HG03060 (cell line): ENCODE results near the gene CX3CR1.

Experiments
- ATAC-seq: cut with Tn5 transposase; IDR thresholded peaks from one replicate; pipeline ENCODE4 v1.9.1; 2021; ENCODE audit warnings: low read depth, moderate number of reproducible peaks; ENCODE audit not compliant: unreplicated experiment

Gene CX3CR1

DNA sequence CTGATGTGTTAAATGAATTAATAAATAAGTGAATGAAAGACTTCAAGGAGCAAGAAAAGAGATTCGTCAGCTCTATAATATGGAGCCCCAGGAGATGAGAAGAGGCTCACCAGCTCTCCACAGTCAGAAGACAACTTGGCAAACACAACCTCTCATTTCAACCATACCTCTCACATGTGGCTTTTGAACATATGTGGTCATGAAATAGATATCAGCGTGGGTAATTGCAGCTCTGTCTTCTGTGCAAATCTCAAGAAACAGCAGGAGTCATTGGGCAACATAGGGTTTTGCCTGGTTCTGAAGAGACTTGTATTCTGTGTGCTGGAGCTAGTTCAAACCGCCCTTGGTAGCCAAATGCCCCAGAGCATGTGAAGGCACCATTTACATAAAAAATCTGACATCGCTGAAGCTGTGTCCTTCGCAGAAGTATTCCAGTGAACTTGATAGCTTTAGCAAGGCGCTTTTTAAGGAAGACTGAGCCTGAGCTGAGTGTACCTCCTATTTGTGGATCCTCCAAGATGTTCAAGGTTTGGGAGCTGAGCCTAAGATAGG, 8.4 kb downstream of the CX3CR1 start:
- no peak for ATAC-seq

DNA sequence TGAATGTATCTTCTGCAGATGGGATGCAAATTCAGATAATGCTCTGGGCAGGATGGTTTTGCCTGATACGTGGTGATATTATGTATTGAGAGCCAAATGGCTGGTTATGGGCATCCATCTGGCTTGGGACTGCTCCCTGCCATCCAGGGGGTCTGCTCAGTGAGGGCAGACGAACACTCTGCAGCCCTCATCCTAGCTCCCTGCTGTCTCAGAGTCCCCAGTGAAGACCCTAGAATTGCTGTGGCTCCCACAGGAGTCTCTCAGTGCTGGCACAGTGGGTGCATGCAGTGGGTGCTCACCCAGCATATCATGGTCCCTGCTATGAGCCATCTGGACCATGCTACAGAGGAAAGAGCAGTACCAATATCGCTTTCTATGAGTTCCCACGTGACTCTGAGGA, 10.3 kb downstream of the CX3CR1 start:
- no peak for ATAC-seq

DNA sequence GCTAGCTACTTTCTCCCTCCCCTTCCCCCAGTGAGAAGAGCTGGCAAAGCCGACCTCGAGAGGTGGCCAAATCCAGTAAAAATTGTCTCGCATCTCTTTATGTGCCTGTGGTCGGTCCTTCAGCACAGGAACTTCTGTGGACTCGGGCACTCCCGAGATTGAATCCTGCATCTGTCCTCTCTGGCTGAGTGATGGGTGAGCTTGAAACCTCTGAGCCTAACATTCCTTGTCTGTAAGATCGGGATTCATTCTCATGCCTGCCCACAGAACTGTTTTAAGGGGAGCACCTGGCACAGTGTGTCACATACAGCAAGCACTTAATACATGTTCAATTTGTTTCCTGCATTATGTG, 11.3 kb downstream of the CX3CR1 start:
- ATAC-seq = no peak

DNA sequence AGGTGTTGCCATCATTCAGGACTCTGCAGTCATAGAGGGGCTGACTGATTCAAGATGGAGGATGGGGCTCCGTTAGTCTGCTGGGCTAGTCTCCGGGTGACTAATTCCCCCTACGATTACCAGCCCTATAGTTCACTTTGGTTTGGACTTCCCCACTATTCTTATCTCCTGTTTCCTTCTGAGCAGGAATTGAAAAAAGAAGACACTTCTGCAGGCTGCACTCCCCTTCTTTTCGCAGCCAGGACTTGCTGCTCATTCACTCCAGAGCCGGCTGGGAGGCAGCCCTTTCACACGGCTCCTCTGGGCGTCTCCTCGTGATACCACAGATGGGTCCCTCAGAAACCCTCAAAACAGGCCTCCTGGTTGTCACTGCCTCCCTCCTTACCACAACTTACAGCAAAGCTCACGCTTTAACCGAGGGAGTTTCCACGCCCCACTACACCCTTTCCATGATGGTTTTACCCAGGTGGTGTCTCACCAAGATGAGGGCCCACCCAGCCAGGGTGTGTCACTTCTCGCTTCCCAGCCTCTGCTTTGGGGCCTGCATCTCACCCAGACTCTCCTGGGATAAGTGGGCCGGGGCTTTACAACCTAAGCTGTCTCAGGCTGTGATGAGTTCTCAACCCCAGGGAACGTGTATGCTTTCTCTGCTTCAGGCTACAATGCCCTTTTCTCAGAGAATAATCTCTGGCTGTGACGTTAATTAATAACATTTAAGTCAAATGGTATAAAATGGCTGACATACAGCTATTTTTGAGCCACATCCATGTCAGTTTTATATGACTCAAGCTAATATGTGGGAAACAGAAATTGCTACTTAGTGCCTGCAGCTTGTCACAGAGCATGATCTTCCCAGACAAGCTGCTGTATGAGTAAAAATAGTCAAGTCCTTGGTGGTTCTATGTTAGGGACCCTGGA, 11.9 kb downstream of the CX3CR1 start:
- ATAC-seq = no peak

DNA sequence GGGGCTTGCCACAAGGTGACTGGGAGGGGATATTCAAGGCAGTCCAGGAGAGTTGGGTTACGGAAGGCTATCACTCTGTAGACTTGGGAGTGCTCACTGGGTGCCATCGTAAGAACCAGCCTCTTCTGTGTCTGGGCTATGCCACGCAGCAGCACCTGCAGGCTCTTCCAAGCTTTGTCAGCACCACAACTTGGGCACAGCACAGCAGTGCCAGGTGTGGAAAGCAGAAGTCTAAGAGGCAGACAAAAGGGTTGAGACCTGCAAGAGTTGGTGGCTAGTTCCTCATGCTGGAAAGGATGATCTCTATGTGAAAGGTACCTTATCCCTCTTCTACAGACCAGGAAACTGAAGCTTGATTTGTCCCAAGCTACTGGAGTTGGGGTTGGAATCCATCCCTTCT, 15.8 kb downstream of the CX3CR1 start:
- ATAC-seq = no peak

DNA sequence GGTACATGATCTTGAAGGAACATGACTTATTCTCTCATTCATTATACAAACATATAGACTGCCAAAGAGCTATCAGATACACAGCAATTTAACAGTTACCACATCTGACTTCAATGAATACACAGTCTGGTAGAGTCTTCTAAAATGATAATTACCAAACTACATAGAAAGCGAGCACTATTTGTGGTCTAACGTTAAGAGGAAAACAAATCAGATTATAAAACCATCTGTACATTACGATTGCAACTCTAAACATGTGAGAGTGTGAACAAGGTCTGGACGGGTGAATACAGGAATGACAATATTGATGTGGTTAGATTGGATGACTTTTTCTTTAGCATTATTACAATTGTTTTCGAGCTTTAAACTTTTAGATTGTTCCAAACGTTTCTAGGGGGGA, 16.3 kb downstream of the CX3CR1 start:
- ATAC-seq = no peak

DNA sequence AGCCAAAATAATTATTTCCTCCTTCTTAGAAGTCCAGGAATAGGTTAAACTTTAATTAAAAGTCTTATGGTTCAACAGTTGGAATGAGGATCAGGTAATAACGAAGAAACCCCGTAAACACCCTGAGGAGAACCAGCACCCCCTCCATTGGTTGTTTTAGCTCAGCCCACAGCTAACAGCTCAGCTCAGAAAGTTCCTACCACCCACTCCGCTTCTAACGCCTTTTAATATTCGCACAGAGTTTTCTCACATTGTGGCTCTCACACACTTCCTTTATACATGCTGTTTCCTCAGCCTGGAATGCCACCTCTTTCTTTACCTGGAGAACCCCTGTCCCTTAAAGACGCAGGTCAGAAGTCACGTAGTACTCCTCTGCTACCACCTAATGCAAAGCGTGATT, 17.0 kb downstream of the CX3CR1 start:
- ATAC-seq = no peak

DNA sequence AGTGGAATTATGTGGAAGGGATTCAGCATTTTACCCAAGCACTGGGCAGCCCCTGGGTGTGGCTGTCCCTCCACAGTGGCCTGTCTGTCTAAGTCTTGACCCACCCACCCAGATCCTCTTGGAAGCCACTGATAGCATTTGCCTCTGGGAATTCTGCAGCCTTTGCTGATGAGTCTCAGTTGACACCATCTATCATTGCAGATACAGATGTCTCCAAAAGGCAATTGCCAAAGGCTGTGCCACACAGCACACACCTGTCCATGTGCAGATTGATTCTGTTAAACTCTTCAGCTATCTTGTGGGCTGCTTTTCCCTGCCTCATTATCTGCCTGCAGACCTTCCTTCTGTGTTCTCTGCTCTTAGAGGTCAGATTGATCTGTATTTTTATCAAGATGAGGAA, 18.1 kb downstream of the CX3CR1 start:
- ATAC-seq = no peak

DNA sequence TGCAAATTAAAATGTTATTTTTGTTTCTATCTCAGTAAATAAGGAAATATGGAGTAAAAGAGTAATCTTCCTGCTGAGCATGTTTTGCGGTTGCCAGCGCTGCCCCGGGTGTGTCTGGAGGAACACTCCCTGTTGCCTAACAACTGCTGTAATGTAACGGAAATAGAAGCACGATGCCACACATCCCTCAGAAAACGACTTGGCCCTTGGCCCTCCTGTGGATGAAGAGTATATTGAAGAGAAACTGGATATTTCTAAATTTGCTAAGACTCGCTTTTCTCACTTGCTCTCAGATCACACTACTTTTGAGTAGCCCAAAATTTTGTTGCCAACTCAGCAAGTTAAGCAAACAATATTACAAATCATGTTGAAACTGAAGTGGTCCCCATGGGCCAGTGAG, 18.9 kb downstream of the CX3CR1 start:
- no peak for ATAC-seq

DNA sequence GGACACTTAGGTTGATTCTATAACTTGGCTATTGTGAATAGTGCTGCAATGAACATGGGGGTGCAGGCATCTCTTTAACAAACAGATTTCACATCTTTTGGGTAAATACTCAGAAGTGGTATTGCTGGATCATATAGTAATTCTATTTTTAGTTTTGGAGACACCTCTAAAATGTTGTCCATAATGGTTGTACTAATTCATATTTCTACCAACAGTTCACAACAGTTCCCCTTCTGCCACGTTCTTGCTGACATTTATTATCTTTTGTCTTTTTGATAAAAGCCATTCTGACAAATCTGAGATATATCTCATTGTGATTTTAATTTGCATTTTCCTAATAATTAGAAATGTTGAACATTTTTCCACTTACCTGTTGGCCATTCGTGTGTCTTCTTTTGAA, 19.5 kb downstream of the CX3CR1 start:
- ATAC-seq = no peak

DNA sequence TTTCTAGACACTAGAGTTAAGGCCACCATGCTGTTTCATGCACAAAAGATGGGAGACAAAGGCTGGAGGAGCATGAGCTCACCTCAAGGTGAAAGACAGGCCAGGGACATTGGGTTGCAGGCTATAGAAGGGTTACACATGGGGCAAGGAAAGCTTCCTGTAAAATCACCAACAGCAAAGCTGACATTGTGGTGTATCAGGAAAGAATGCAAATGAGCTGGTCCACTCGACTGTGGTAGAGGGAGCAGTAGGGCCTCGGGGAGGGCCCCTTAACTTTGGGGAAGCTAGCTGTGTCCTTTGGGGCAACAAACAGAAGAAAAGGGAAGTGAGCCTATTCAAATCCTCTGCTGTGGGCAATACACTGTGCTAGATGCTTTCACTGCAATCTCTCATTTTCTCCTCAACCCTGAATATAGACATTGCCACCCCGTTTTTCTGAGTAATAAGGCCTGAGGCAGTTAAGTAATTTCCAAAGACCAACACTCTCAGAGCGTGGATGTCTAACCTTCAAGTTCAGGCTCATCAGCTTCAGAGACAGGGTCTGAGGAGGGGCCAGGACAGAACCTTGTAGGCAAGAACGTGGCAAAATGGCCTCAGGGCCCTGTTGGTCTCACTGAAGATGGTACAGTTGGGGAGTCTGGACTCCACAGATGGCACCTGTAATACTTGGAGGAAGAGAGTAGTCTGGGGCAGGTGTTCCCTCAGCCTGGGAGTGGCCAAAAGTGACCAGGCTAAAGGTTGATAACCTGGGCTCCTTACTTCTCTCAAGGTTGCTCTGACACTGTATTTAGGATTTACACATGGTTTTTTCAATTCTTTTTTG, 24.1 kb downstream of the CX3CR1 start:
- ATAC-seq = peak; percentile 98

DNA sequence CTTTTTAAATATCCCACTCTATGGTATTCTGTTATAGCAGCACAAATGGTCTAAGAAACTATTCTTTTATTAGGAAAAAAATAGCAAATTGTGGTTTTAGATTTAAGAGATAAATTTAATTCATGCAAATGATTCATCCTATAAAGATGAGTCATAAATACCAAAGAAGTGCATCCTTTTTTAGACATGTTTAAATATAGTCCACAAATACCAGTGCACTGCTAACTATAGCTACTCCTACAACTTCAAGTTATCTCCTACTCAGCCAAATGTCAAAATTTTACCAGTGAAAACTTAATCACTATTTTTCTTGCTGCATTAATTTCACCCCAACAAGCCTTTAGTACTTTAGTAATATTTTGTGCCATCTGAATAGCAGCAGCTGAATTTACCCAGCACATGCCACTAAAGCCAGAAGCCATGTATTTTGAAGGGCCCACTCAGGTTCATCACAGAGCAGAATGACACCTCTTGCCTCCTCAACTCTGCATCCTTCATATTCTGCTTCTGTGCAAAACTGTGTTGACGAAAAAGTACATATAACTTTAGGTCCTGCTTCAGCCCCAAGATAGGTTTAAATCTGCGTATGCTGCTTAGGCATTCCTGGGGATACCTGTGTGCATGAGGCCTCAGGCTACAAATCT, 24.9 kb downstream of the CX3CR1 start:
- no peak for ATAC-seq

DNA sequence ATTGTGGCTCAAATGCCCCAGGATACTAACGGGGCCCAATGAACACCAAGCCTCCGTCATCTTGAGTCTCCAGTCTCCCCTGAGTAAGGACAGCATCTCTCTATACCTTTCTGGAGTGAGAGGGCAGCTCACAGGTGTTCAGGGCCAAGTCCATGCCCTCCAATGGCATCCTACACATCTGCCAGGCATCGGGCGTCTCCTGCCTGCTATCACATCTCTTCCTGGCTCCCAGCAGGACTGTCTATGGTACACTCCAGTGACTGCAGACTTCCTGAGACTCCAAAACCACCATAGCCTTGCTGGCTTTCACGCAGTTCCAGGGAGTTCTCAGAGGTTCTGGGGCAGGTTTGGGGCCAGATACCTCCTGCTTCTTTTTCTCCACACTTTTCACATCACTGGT, 28.3 kb downstream of the CX3CR1 start:
- ATAC-seq = no peak

DNA sequence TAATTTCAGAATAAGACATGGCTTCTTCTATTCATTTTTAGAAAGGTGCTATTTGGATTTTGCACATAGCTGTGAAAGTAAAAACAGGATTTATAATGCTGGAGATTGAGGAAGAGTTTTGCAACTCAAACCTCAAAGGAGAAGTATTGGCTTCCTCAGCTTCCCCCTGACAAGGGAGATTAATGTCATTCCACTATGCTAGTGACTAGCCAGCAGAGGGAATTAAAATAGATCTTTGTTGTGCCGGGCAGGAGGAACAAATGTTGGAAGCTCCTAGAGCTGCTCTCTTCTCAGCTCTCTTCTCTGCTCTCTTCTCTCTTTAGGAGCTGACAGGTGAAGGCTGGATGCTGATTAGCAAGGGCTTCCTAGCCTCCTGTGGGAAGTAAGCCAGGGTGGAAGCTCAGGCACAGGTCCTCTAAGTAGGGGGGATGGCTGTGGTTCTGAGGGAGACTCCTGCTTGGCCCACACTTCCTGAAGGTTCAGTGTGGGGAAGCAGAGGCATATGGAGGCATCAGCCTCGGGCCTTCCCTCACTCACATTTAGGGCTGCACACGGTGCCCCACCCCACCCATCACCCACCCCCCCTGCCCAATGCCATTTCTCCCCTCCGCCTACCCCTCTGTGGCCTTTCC, 29.6 kb downstream of the CX3CR1 start:
- ATAC-seq = no peak

DNA sequence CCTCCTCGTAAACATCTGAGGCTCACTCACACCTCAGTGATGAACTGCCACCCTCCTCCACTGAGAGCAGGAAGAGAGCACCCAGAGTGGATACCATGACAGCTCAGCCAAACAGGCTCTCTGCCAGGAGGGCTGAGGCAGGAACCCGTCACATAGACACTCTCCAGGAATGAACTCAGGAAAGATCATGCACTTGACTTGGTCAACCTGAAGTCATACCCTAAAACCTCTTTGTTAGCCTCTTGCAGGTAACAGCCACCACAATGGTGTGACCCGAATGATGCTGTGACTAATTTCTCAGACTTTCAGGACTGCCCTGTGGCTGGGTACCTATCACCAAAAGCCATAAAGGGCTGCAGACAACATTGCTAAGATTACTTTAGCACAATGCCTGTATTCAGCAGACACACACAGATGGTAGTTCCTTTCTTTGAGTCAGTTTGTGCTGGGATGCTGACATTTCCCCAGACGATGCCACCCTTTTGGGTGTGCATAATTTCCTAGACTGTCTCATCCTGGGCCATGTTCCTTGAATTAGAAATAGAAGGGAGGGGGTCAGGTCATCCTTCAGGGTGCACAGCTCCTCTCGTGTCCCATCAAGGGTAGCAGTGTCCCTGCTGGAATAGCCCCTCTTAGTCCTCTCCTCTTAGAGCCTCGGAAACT, 30.3 kb downstream of the CX3CR1 start:
- ATAC-seq = no peak

DNA sequence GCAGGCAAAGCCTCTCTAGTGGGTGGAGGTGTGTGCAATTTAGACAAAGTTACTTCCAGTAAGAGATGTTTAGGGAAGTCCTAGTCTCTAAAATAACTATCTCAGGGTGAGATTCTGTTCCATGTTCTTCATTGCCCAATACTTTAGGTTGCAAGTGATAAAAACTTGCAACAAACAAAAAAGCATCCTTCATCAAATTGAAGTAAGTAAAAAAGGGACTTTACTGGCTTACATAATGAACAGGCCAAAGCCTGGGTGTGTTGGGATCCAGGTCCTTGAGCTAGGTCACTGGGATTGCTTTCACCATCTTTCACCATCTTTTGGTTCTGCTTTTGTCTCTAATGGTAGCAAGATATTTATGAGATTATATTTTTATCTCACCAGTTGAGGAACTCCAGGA, 38.3 kb downstream of the CX3CR1 start:
- no peak for ATAC-seq

DNA sequence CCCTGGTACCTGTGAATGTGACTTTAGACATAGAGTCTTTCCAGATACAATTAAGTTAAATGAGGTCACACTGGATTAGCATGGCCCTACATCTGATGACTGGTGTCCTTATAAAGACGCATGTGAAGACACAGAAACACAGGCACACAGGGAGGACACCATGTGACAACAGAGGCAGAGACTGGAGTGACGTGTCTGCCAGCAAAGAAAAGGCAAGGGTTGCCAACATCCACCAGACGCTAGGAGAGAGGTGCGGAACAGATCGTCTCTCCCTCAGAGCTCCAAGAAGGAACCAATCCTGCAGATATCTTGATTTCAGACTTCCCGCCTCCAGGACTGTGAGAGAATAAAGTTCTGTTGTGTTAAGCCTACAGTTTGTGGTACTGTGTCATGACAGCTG, 42.8 kb downstream of the CX3CR1 start:
- no peak for ATAC-seq

DNA sequence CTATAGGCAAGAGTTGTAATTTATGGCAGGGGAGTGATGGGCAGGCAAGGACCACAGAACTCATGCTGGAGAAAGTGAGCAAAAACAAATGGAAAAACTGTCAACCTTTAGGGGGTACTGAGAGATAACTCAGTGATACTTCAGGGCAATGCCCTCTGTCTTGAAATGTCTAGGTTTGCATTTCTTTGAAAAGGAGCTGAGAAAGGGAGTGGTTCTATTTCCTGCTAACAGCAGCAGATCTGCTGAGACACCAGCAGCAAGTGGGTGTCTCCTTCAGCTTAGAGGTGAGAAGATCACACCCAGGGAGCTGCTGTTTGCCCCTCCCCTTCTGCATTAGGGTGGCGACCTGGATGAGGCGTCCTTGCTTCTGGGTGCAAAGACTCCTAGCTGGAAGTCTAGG, 45.2 kb downstream of the CX3CR1 start:
- ATAC-seq = no peak

DNA sequence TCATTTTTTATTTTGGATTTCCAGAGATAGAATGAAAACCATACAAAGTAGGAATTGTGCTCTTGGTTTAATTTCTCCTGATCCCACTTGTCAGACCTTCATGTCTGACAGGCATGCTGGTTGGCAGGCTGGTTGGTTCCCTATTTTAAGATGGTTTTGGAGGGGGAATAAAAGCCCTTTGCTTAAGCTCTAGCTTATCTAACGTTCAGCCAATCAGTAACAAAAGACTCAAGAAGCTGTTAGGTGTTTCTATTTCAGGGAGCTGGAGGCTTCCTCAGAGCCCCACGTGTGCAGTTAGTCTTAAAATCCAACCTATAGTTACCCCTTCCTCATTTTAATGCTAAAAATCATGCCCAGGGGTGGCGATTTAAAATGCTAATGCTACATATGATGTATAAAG, 47.0 kb downstream of the CX3CR1 start:
- no peak for ATAC-seq

DNA sequence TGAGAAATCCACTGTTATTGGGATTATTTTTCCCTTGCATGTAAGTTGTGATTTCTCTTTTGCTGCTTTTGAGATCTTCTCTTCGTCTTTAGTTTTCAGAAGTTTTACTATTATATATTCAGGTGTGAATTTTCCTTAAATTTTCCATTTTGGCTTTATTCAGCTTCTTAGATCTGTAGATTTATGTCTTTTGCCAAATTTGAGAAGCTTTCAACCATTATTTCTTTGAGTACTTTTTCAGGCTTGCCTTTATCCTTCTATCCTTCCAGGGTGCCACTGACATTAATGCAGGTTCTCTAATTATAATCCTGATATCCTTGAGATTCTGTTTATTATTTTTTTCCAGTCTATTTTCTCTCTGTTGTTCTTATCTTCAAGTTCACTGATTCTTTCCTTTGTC, 49.4 kb downstream of the CX3CR1 start:
- no peak for ATAC-seq
